K562 (cell line): ENCODE results near the gene SLC7A6. TPM values are rescaled to one million over a fixed set of nuclear protein-coding genes. Genes with fewer than 3 reads are reported as not detected.

ENCODE experiments used
- ARID2 ChIP-seq: fragments of 450-650 bp; IDR thresholded peaks from 2 replicates; pipeline ENCODE4 v1.6.1; 2017; ENCODE audit warnings: antibody characterized with exemption, mild to moderate bottlenecking
- BHLHE40 ChIP-seq: IDR thresholded peaks from 2 replicates; pipeline ENCODE4 v1.6.1; 2011; ENCODE audit warnings: low read length, improper control_type of control experiment
- CBX5 ChIP-seq: IDR thresholded peaks from 2 replicates; pipeline ENCODE4 v1.6.1; 2014; ENCODE audit warnings: low read depth, borderline replicate concordance
- CC2D1A ChIP-seq: fragments of 450-650 bp; IDR thresholded peaks from 2 replicates; pipeline ENCODE4 v1.6.1; 2017; ENCODE audit warnings: mild to moderate bottlenecking
- COPS2 ChIP-seq: fragments of 450-650 bp; conservative IDR thresholded peaks from 2 replicates; pipeline ENCODE4 v1.6.1; 2016; ENCODE audit warnings: mild to moderate bottlenecking, moderate library complexity
- CSDE1 ChIP-seq, 2 experiments: fragments of 450-650 bp; IDR thresholded peaks; 2 replicates each; pipeline ENCODE4 v1.6.1; 2016; ENCODE audit warnings: mild to moderate bottlenecking in 1 of 2
- DMBX1 ChIP-seq: fragments of 250-450 bp; sonication (Bioruptor Pico); IDR thresholded peaks from 2 replicates; pipeline ENCODE4 v1.8.0; 2022; ENCODE audit warnings: inconsistent platforms, mild to moderate bottlenecking, moderate library complexity, borderline replicate concordance
- EHMT2 ChIP-seq: fragments of 450-650 bp; IDR thresholded peaks from 2 replicates; pipeline ENCODE4 v1.6.1; 2018; ENCODE audit warnings: antibody characterized with exemption
- FOXK2 ChIP-seq, 2 experiments: fragments of 450-650 bp; IDR thresholded peaks in 1 of 2; conservative IDR thresholded peaks in 1 of 2; 2 replicates each; pipeline ENCODE4 v1.6.1; 2016; ENCODE audit warnings: low read depth in 2 of 2, mild to moderate bottlenecking in 1 of 2
- HSF4 ChIP-seq: fragments of 250-450 bp; sonication (Bioruptor Pico); IDR thresholded peaks from 2 replicates; pipeline ENCODE4 v2.1.2; 2022; ENCODE audit warnings: mild to moderate bottlenecking, moderate library complexity, borderline replicate concordance
- LARP7 ChIP-seq: fragments of 450-650 bp; IDR thresholded peaks from 2 replicates; pipeline ENCODE4 v1.6.1; 2016
- MAZ ChIP-seq, 2 experiments: fragments of 450-650 bp in 1 of 2; sonication (generic) in 1 of 2; formaldehyde crosslinking; IDR thresholded peaks in 1 of 2; conservative IDR thresholded peaks in 1 of 2; 2 replicates each; pipeline versions ENCODE4 v1.4.0 to v1.5.0; 2020; ENCODE audit warnings: mild to moderate bottlenecking in 1 of 2, missing genetic modification reagents in 1 of 2
- NCOR1 ChIP-seq: fragments of 450-650 bp; IDR thresholded peaks from 2 replicates; pipeline ENCODE4 v1.6.1; 2016; ENCODE audit warnings: mild to moderate bottlenecking, moderate library complexity
- NFE2 ChIP-seq: IDR thresholded peaks from 2 replicates; pipeline ENCODE4 v1.6.1; 2014; ENCODE audit warnings: antibody characterized with exemption, low read depth
- NFXL1 ChIP-seq: fragments of 450-650 bp; formaldehyde crosslinking; IDR thresholded peaks from 2 replicates; pipeline ENCODE4 v1.4.0; 2021; ENCODE audit warnings: mild to moderate bottlenecking
- NR2F6 ChIP-seq: fragments of 450-650 bp; formaldehyde crosslinking; IDR thresholded peaks from 2 replicates; pipeline ENCODE4 v1.4.0; 2020; ENCODE audit warnings: mild to moderate bottlenecking
- PHF21A ChIP-seq: fragments of 450-650 bp; IDR thresholded peaks from 2 replicates; pipeline ENCODE4 v1.6.1; 2017; ENCODE audit warnings: low read depth, borderline replicate concordance
- RBM34 ChIP-seq: fragments of 200-400 bp; formaldehyde crosslinking; IDR thresholded peaks from 2 replicates; pipeline ENCODE4 v1.6.1; 2018; ENCODE audit warnings: low read length, borderline replicate concordance; ENCODE audit not compliant: insufficient read depth
- SMAD4 ChIP-seq: fragments of 250-450 bp; sonication (Bioruptor Pico); conservative IDR thresholded peaks from 2 replicates; pipeline ENCODE4 v1.8.0; 2021; ENCODE audit warnings: inconsistent platforms, mild to moderate bottlenecking, moderate library complexity
- ZNF140 ChIP-seq: fragments of 250-450 bp; sonication (Bioruptor Pico); IDR thresholded peaks from 2 replicates; pipeline ENCODE4 v1.8.0; 2021; ENCODE audit warnings: moderate library complexity, mild to moderate bottlenecking, inconsistent platforms
- ZNF445 ChIP-seq: fragments of 250-450 bp; sonication (Bioruptor Pico); IDR thresholded peaks from 2 replicates; pipeline ENCODE4 v1.4.0; 2020; ENCODE audit warnings: low read depth, mild to moderate bottlenecking, moderate library complexity
- ZNF518B ChIP-seq: fragments of 250-450 bp; sonication (Bioruptor Pico); IDR thresholded peaks from 2 replicates; pipeline ENCODE4 v1.5.0; 2021; ENCODE audit warnings: mild to moderate bottlenecking, moderate library complexity
- polyA plus RNA-seq, 8 experiments: library from polyadenylated mRNA; depleted of rRNA in 4 of 8; stranded (reverse) in 5 of 8; unstranded in 3 of 8; fragments of >200 nt; fragmentation: Nextera tagmentation in 2 of 8; fragmentation: Illumina TruSeq in 1 of 8; extraction: Ambion mirVana in 2 of 8; extraction: Trizol in 1 of 8; gene quantifications; 2 replicates each; pipeline versions ENCODE4 v1.2.1 to v1.2.3, GENCODE V29; 2011 to 2014; ENCODE audit warnings: inconsistent platforms in 1 of 8, missing spikeins in 1 of 8
- total RNA-seq, 7 experiments: library from RNA; depleted of rRNA in 6 of 7; stranded (reverse); fragments of >200 nt in 6 of 7; fragmentation: Illumina TruSeq in 2 of 7; extraction: Trizol in 2 of 7; gene quantifications; 2 replicates each; pipeline versions ENCODE4 v1.2.1 to v1.2.3, GENCODE V29; 2011 to 2021; ENCODE audit warnings: low replicate concordance in 1 of 7
- TF ChIP-seq, protein P1 (sequence below): fragments of 450-650 bp; IDR thresholded peaks from 2 replicates; pipeline ENCODE4 v1.6.1; 2016; ENCODE audit warnings: missing biosample characterization, missing genetic modification characterization
- TF ChIP-seq, protein P2 (sequence below): fragments of 450-650 bp; IDR thresholded peaks from 2 replicates; pipeline ENCODE4 v1.6.1; 2017; ENCODE audit warnings: antibody characterized with exemption

The SLC7A6 gene
- total and polyA plus RNA-seq, 9 of the 15 experiments (the other 6 are each of a cell fraction or from before 2014, with no cell fraction given) = 12.6 to 60.1 (median 29.8) TPM

DNA sequence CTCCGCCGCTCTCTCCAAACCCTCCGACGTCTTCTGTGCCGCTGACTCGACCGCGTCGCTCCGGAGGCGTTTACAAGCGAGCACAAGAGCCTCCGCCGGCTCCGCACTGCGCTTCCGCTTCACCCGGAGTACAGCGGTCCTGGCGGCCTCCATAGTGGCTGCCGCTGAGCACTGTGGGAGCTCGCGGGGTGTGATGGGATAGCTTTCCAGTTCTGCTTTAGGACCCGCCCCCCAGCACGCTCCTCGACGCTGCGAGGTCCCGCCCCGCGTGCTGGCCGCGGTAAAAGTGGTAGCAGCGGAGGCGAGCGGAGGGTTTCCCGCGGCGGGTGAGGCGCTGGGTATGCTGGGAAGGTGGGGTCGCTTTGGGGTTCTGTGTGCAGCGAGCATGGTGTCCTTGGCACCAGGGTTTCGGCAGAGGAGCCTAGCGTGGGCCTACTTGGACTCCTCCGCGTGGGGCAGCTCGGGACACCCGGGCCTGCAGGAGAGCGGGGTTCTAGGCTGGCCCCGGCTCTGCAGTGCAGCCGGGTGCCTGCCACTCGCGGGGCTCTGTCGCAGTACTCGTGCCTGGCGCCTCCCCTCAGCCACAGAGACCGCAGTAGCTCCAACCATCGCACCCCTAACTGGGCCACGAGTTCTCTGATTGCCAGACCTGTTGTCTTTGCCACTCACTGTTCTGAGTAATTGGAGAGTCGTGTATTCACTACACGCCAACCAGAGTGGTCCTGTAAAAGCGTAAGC, 46.6 kb downstream of the SLC7A6 start, which contains the start of the genes PRMT7 and SLC7A6OS (continued):
- TF ChIP-seq BHLHE40 (peak; percentile 85), ZNF140 (CRISPR knock-in tag) (no peak), PHF21A (no peak), HSF4 (CRISPR knock-in tag) (no peak), ZNF518B (CRISPR knock-in tag) (no peak), DMBX1 (CRISPR knock-in tag) (no peak), NFXL1 (CRISPR knock-in tag) (no peak), COPS2 (no peak), EHMT2 (no peak), CC2D1A (no peak), FOXK2 (conservative IDR thresholded peaks at IDR 0.05 in 1 of 2, IDR thresholded peaks at IDR 0.05 in 1 of 2; ENCODE audit: low read depth in 2 of 2) (0 out of 4 replicates have a peak, but pooled peaks of 1 of the 2 experiments have one; percentile 43), NCOR1 (no peak), CSDE1 (IDR thresholded peaks at IDR 0.05) (0 out of 4 replicates have a peak, but pooled peaks of 1 of the 2 experiments have one; percentile 59), MAZ (CRISPR knock-in tag; conservative IDR thresholded peaks at IDR 0.05 in 1 of 2, IDR thresholded peaks at IDR 0.05 in 1 of 2) (peak; percentile 64 to 88; a peak in 3 of 4 replicates), CBX5 (no peak), LARP7 (no peak), NR2F6 (CRISPR knock-in tag) (no peak), SMAD4 (no peak), NFE2 (no peak), ZNF445 (CRISPR knock-in tag) (no peak), ARID2 (no peak), RBM34 (no peak)
- TF ChIP-seq, protein P1, sequence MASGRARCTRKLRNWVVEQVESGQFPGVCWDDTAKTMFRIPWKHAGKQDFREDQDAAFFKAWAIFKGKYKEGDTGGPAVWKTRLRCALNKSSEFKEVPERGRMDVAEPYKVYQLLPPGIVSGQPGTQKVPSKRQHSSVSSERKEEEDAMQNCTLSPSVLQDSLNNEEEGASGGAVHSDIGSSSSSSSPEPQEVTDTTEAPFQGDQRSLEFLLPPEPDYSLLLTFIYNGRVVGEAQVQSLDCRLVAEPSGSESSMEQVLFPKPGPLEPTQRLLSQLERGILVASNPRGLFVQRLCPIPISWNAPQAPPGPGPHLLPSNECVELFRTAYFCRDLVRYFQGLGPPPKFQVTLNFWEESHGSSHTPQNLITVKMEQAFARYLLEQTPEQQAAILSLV (tag) = no peak
- TF ChIP-seq, protein P2, sequence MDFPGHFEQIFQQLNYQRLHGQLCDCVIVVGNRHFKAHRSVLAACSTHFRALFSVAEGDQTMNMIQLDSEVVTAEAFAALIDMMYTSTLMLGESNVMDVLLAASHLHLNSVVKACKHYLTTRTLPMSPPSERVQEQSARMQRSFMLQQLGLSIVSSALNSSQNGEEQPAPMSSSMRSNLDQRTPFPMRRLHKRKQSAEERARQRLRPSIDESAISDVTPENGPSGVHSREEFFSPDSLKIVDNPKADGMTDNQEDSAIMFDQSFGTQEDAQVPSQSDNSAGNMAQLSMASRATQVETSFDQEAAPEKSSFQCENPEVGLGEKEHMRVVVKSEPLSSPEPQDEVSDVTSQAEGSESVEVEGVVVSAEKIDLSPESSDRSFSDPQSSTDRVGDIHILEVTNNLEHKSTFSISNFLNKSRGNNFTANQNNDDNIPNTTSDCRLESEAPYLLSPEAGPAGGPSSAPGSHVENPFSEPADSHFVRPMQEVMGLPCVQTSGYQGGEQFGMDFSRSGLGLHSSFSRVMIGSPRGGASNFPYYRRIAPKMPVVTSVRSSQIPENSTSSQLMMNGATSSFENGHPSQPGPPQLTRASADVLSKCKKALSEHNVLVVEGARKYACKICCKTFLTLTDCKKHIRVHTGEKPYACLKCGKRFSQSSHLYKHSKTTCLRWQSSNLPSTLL = no peak
